Loucy (cell line): ENCODE results near the gene CXCL12.

Source experiments
- H2AFZ ChIP-seq: fragments of 200-600 bp; sonication (generic); 2 replicates; pipeline ENCODE4 v1.6.0; 2016; ENCODE audit warnings: antibody characterized with exemption, mild to moderate bottlenecking, low read length, moderate library complexity
- H3F3A ChIP-seq: fragments of 200-600 bp; 2 replicates; pipeline ENCODE4 v1.6.0; 2016; ENCODE audit warnings: antibody characterized with exemption, low read depth, mild to moderate bottlenecking
- H3K27me3 ChIP-seq: fragments of 200-600 bp; sonication (generic); 2 replicates; pipeline ENCODE4 v1.6.1; 2014; ENCODE audit warnings: low read length, mild to moderate bottlenecking; ENCODE audit not compliant: insufficient read depth, poor library complexity, severe bottlenecking
- H3K36me3 ChIP-seq: fragments of 200-600 bp; sonication (generic); 2 replicates; pipeline ENCODE4 v1.6.1; 2016; ENCODE audit warnings: low read length; ENCODE audit not compliant: insufficient read depth
- H3K4me1 ChIP-seq: fragments of 200-600 bp; sonication (generic); 2 replicates; pipeline ENCODE4 v1.5.1; 2014; ENCODE audit warnings: low read length, mild to moderate bottlenecking; ENCODE audit not compliant: insufficient read depth, poor library complexity, severe bottlenecking
- H3K4me2 ChIP-seq: fragments of 200-600 bp; sonication (generic); 2 replicates; pipeline ENCODE4 v1.6.0; 2014; ENCODE audit warnings: antibody characterized with exemption, low read length, low read depth, mild to moderate bottlenecking; ENCODE audit not compliant: poor library complexity, severe bottlenecking
- H3K4me3 ChIP-seq: fragments of 200-600 bp; sonication (generic); 2 replicates; pipeline ENCODE4 v1.5.1; 2014; ENCODE audit warnings: low read length, mild to moderate bottlenecking, mixed read lengths; ENCODE audit not compliant: poor library complexity, severe bottlenecking
- H3K79me2 ChIP-seq: fragments of 200-600 bp; sonication (generic); 2 replicates; pipeline ENCODE4 v1.6.1; 2014; ENCODE audit warnings: low read length; ENCODE audit not compliant: insufficient read depth
- H3K9ac ChIP-seq: fragments of 200-600 bp; sonication (generic); 2 replicates; pipeline ENCODE4 v1.6.0; 2014; ENCODE audit warnings: mild to moderate bottlenecking, low read depth, low read length, moderate library complexity; ENCODE audit not compliant: poor library complexity, severe bottlenecking
- H3K9me2 ChIP-seq: fragments of 200-600 bp; sonication (generic); replicated peaks from 2 replicates; pipeline ENCODE4 v1.6.1; 2016; ENCODE audit warnings: low read depth, low read length, mixed read lengths
- H3K9me3 ChIP-seq: fragments of 200-600 bp; sonication (generic); 2 replicates; pipeline ENCODE4 v1.6.1; 2014; ENCODE audit warnings: mild to moderate bottlenecking, antibody characterized with exemption, low read length, low read depth; ENCODE audit not compliant: insufficient read depth
- H4K20me1 ChIP-seq: fragments of 200-600 bp; sonication (generic); 2 replicates; pipeline ENCODE4 v1.6.0; 2014; ENCODE audit warnings: antibody characterized with exemption, low read length, mild to moderate bottlenecking; ENCODE audit not compliant: insufficient read depth, poor library complexity, severe bottlenecking
- EZH2phosphoT487 ChIP-seq: fragments of 200-600 bp; IDR thresholded peaks from 2 replicates; pipeline ENCODE4 v1.6.1; 2018; ENCODE audit warnings: antibody characterized with exemption, mild to moderate bottlenecking, moderate library complexity, borderline replicate concordance
- TF ChIP-seq, protein P1 (sequence below): fragments of 200-600 bp; sonication (generic); conservative IDR thresholded peaks from 2 replicates; pipeline ENCODE4 v1.5.1; 2014; ENCODE audit warnings: mild to moderate bottlenecking, antibody characterized with exemption, low read length

CXCL12 gene

DNA sequence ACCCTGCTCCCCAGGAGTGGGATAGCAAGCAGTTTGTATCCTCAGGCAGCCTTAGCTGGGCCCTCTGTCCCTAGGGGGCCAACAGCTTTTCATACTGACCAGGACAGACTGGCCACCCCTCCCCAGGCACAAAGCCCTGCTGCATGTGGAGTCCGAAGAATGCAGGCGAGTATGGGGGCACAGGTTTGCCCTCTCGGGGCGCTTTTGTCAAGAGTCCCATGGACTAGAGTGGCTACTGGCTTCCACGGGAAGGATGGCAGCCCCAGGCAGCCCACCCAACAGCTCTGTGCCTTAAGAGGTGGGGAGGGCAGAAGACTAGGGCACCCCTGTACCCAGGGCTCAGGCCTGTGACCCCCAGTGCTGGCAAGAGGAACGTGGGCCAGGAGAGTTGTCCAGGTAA is 10.7 kb downstream of the CXCL12 start:
- Histone ChIP-seq H3K4me2 (no peak overlapping the region), H3F3A (no peaks in the 10 kb centered on the region), H3K79me2 (no peaks in the 10 kb centered on the region), H3K9ac (no peak overlapping the region), H2AFZ (no peak overlapping the region), H3K27me3 (no peaks in the 10 kb centered on the region), H3K9me2 (no peaks in the 10 kb centered on the region), H4K20me1 (no peaks in the 10 kb centered on the region), H3K36me3 (no peaks in the 10 kb centered on the region), H3K4me1 (no peaks in the 10 kb centered on the region), H3K4me3 (no peak overlapping the region), H3K9me3 (no peaks in the 10 kb centered on the region; the same call in 1 of the 2 replicates)
- TF ChIP-seq, protein P1, sequence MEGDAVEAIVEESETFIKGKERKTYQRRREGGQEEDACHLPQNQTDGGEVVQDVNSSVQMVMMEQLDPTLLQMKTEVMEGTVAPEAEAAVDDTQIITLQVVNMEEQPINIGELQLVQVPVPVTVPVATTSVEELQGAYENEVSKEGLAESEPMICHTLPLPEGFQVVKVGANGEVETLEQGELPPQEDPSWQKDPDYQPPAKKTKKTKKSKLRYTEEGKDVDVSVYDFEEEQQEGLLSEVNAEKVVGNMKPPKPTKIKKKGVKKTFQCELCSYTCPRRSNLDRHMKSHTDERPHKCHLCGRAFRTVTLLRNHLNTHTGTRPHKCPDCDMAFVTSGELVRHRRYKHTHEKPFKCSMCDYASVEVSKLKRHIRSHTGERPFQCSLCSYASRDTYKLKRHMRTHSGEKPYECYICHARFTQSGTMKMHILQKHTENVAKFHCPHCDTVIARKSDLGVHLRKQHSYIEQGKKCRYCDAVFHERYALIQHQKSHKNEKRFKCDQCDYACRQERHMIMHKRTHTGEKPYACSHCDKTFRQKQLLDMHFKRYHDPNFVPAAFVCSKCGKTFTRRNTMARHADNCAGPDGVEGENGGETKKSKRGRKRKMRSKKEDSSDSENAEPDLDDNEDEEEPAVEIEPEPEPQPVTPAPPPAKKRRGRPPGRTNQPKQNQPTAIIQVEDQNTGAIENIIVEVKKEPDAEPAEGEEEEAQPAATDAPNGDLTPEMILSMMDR = no peak
- TF ChIP-seq EZH2phosphoT487 = no peak

- TF ChIP-seq EZH2phosphoT487 = no peak
- TF ChIP-seq, protein P1 = no peak
- Histone ChIP-seq H3K4me1 (no peaks in the 10 kb centered on the region), H3K9ac (no peak overlapping the region), H3K4me3 (no peak overlapping the region), H3K79me2 (no peaks in the 10 kb centered on the region), H3K4me2 (no peak overlapping the region), H3K27me3 (no peaks in the 10 kb centered on the region), H3K9me2 (no peaks in the 10 kb centered on the region), H3K9me3 (no peaks in the 10 kb centered on the region; the same call in 1 of the 2 replicates), H2AFZ (no peak overlapping the region), H3F3A (no peaks in the 10 kb centered on the region), H3K36me3 (no peaks in the 10 kb centered on the region), H4K20me1 (no peaks in the 10 kb centered on the region)
These were observed 11.4 kb downstream of the CXCL12 start for GRCh38 chr10:44373341-44373995.

GRCh38 chr10:44372181-44372580 is 12.7 kb downstream of the CXCL12 start:
- Histone ChIP-seq H3K9ac (no peak overlapping the region), H3K36me3 (no peaks in the 10 kb centered on the region), H3F3A (no peaks in the 10 kb centered on the region), H2AFZ (no peak overlapping the region), H4K20me1 (no peaks in the 10 kb centered on the region), H3K27me3 (no peaks in the 10 kb centered on the region), H3K4me2 (no peak overlapping the region), H3K4me3 (no peak overlapping the region), H3K79me2 (no peaks in the 10 kb centered on the region), H3K4me1 (no peaks in the 10 kb centered on the region), H3K9me2 (no peaks in the 10 kb centered on the region), H3K9me3 (no peaks in the 10 kb centered on the region; the same call in 1 of the 2 replicates)
- TF ChIP-seq, protein P1 = no peak
